ENCODE measurements around the gene PTGS2.
"Not testable (repeated sequence)": the region's sequence is repeated elsewhere in the genome, so short reads cannot be mapped to it uniquely, and the experiment has no call there.

PTGS2 gene

DNA sequence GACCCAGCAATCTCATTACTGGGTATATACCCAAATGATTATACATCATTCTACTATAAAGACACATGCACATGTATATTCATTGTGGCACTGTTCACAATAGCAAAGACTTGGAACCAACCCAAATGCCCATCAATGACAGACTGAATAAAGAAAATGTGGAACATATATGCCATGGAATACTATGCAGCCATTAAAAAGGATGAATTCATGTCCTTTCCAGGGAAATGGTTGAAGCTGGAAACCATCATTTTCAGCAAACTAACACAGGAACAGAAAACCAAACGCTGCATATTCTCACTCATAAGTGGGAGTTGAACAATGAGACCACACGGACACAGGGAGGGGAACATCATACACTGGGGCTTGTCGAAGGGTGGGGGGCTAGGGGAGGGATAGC, 10.4 kb downstream of the PTGS2 start:
- DNase-seq: not testable (repeated sequence)

DNA sequence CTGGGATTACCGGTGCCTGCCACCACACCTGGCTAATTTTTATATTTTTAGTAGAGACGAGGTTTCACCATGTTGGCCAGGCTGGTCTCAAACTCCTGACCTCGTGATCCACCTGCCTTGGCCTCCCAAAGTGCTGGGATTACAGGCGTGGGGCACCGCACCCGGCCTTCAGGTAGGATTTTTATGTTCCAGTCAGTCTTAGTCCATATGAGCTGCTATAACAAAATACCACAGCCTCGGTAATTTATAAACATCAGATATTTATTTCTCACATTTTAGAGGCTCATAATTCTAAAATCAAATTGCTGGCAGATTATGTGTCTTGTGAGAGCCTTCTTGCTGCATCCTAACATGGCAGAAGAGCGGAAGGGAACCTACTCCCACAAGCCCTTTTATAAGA, 16.0 kb downstream of the PTGS2 start:
- not testable (repeated sequence) for DNase-seq

DNA sequence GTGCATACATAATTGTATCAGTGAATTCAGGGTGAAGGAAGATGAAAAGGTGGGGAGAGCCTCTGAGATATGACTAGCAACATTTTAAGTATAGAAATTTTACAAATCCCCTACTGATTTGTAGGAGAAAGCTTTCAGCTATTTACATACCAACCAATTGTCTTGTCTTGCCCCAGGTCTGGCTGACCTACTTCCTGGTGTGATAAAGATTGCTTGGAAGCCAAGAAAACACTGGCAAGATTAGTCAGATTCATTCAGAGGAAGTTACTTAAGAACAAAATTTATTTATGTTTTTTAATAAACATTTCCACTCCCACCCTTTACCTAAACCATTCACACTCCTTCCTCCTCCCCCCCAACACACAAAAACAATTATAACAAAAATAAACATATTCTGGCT, 17.5 kb downstream of the PTGS2 start:
- DNase-seq: no peak

DNA sequence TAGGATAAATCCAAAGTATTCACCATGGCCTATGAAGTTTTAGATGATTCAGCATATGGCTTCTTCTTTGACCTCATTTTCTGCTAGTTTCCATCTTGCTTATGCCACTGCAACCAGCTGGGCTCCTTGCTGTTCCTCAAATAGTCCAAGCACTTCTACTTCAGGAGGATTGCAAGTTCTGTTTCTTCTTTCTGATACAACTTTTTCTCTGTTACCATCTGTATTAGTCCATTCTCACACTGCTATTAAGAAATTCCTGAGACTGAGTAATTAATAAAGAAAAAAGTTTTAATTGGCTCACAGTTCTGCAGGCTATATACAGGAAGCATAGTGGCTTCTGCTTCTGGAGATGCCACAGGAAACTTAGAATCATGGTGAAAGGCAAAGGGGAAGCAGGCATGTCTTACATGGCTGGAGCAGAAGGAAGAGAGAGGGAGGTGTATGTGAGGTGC, 20.3 kb downstream of the PTGS2 start:
- no peak for DNase-seq

DNA sequence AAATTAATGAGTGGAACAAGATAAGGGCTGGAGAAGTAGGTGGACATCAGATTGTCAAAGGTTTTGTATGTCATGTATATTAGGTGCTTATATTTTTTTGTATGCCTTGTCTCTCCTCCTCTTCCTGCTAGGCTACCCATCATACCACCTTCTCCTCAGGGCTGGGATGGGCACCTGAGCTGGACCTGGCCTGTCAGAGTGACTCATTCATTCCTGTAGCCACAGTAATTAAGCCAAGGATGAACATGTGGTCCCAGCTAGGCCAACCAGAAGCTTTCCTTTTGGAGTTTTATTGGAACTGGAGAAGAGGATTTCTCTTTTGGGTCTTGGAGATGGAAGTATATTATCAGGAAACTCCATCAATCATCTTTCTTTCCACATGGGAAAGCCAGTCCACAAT, 21.2 kb downstream of the PTGS2 start:
- no peak for DNase-seq

GRCh38 chr1:186657481-186657880, 22.7 kb downstream of the PTGS2 start:
- DNase-seq: no peak

GRCh38 chr1:186655876-186656275, 24.3 kb downstream of the PTGS2 start:
- DNase-seq: no peak

GRCh38 chr1:186654741-186655140, 25.5 kb downstream of the PTGS2 start:
- DNase-seq: no peak

- no peak for DNase-seq
Measured at GRCh38 chr1:186653312-186653711, 26.9 kb downstream of the PTGS2 start.

DNA sequence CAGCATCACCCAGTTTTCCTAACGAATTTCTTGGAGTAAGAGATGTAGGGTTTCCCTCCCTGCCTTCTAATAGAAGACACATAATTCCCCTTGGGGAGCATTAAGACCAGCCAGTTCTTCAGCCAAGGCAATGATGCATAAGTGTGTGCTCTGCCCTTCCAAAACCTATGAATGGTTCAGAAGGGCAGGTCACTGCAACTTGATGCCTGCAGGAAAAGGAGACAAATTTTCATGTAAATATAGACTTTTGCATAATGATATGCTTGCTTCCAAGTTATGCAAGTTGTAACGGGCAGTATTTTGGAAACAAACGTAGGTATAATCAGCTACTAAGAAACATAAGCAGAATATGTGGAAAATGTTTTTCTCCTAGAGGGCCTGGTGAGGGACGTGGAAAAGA, 31.6 kb downstream of the PTGS2 start:
- DNase-seq: no peak

GRCh38 chr1:186647985-186648384, 32.2 kb downstream of the PTGS2 start:
- not testable (repeated sequence) for DNase-seq

DNA sequence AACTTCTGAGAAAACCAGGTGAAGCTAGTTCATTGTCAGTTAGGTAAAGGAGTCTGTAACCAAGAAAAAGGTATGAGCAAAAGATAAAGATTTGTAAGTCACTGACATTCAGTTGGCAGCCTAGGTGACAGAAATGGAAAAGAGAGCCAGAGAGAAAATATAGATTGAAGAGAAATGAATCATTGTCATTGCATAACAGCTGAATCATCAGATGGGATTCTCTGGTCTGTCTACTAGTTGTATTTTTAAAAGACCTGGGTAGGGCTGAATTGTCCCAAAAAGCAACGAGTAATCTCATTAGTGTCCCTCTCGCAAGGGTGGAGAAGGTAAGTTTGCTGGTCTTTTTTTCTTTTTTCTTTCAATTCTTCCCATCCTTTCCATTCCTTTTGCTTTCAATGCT, 36.6 kb downstream of the PTGS2 start:
- no peak for DNase-seq

- DNase-seq: not testable (repeated sequence)
Measured at GRCh38 chr1:186637567-186637966, 42.7 kb downstream of the PTGS2 start.

- no peak for DNase-seq
Measured at GRCh38 chr1:186636786-186637185, 43.4 kb downstream of the PTGS2 start.

- no peak for DNase-seq
Measured at GRCh38 chr1:186634511-186634910, 45.7 kb downstream of the PTGS2 start.

GRCh38 chr1:186633116-186633515, 47.1 kb downstream of the PTGS2 start:
- DNase-seq: no peak

GRCh38 chr1:186629341-186629740, 50.9 kb downstream of the PTGS2 start:
- no peak for DNase-seq

DNA sequence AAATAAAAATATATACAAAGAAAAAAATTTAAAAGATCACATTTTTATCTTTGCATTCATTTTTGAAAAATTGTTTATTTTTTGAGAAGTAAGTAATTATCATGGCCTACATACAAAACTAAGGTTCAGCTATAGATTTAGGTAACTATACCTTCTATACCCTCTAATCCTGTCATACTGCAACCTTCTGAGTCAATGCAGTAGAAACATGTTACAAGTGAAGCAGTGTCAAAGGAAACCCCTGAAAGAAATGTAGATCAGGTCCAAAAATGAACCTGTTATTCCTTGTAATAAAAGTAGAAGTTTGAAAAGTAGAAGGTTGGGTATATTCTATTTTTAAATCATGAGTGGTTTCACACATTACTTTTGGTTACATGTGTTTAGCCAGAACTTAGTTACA, 51.3 kb downstream of the PTGS2 start:
- DNase-seq: no peak

DNA sequence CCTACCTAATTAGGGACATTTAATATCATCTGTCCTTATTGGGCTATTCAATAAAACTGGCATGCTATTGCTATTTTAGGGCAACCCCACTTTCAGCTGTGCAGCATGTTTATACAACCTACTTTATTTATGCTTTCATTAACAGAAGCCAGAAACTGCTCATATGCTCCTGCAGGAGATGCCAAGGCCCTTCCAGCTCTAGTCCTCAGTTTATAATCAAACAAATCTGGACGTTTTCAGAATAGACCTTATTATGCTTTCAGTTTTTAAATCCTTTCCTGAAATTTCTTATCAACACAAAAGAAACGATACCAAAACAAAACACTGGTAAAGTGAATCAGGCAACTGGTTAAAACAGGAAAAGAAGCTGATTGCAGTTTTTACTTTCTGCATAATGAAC, 53.2 kb downstream of the PTGS2 start:
- DNase-seq: no peak

GRCh38 chr1:186626356-186626932, 53.8 kb downstream of the PTGS2 start:
- DNase-seq: no peak

GRCh38 chr1:186623551-186623950, 56.7 kb downstream of the PTGS2 start:
- DNase-seq: no peak

All from stimulated activated CD4-positive, alpha-beta T cell treated with anti-CD3 and anti-CD28 coated beads, Interleukin-2, amount 100 ng/mL, for 48 hours (primary cell).